ENCODE data around the gene DCUN1D2. TPM values are rescaled to one million over a fixed set of nuclear protein-coding genes. Genes with fewer than 3 reads are reported as not detected.

DCUN1D2 gene
- polyA plus RNA-seq, 1 experiment = 11.0 TPM

DNA sequence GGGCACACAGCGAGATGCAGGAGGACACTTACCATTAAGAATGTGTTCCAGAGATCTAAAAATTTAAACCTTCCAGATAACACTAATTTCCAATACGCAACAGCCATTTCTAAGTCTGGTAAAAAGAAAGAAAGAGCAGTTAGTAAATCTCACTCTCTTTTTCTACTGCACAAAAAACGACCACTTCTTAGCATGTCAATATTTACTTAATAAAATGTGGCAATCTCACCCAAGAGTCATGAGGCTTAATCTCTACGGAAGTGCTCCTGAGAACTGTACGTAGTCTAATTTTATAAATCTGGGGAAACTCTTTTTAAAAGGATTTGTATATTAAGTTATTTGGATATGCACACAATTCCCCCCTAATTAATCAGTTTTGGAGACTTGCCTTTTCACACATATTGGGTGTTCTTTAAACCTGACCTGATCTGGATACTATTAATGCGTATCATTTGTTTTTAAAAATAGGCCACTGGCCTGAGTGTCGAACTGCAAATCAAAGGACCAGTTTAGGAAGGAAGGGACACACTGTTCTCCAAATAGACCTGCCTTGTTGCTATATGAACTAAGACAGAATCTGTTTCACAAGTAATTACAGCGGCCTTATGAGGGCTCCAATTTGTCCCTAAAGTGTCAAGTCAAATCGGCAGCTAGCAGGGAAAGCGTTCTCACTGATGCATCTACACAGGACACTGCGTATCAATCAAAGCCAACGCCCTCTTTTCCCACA lies 29.3 kb downstream of the DCUN1D2 start:
- H3K27me3 ChIP-seq (ENCODE audit: control insufficient read depth, insufficient read depth, low read length) = no peaks in the 10 kb centered on the region
- ChIA-PET CTCF (no interaction called here), POLR2A (no interaction called here)
- no peaks in the 10 kb centered on the region; the same call in 1 of the 2 replicates for H3K9me3 ChIP-seq (ENCODE audit: control insufficient read depth, insufficient read depth, low read length)
- TF ChIP-seq, protein P1, sequence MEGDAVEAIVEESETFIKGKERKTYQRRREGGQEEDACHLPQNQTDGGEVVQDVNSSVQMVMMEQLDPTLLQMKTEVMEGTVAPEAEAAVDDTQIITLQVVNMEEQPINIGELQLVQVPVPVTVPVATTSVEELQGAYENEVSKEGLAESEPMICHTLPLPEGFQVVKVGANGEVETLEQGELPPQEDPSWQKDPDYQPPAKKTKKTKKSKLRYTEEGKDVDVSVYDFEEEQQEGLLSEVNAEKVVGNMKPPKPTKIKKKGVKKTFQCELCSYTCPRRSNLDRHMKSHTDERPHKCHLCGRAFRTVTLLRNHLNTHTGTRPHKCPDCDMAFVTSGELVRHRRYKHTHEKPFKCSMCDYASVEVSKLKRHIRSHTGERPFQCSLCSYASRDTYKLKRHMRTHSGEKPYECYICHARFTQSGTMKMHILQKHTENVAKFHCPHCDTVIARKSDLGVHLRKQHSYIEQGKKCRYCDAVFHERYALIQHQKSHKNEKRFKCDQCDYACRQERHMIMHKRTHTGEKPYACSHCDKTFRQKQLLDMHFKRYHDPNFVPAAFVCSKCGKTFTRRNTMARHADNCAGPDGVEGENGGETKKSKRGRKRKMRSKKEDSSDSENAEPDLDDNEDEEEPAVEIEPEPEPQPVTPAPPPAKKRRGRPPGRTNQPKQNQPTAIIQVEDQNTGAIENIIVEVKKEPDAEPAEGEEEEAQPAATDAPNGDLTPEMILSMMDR (IDR thresholded peaks at IDR 0.05; ENCODE audit: low read depth, low read length) = no peak
- no peak overlapping the region for H3K27ac ChIP-seq (ENCODE audit: low read depth, low read length)
- no peak overlapping the region for H3K4me3 ChIP-seq (ENCODE audit: low read depth, low read length)
- DNase-seq (ENCODE audit: low read depth, low spot score) = no peak

DNA sequence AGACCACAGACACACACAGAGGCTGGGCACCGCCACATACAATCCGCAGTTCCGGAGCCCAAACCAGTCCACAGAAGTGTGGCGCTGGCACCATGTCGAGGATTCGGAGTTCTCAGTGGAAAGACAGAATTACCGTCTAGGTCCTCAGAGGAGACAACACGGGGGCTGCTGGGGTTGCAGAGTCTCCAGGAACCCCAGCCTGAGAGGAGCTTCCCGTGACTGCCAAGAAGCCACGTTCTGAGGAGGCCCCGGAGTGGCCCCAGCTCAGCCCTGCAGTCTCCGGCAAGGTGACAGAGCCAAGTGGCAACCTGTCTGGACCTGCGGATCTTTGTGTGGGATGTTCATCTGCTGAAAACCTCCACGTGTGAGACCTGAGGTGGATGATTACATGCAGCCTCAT lies 29.9 kb downstream of the DCUN1D2 start:
- no peak for DNase-seq (ENCODE audit: low read depth, low spot score)
- TF ChIP-seq, protein P1 (IDR thresholded peaks at IDR 0.05; ENCODE audit: low read depth, low read length) = no peak
- ChIA-PET POLR2A (no interaction called here), CTCF (no interaction called here)
- H3K4me3 ChIP-seq (ENCODE audit: low read depth, low read length) = no peak overlapping the region
- no peak overlapping the region for H3K27ac ChIP-seq (ENCODE audit: low read depth, low read length)
- H3K9me3 ChIP-seq (ENCODE audit: control insufficient read depth, insufficient read depth, low read length) = no peaks in the 10 kb centered on the region; the same call in 1 of the 2 replicates
- H3K27me3 ChIP-seq (ENCODE audit: control insufficient read depth, insufficient read depth, low read length) = no peaks in the 10 kb centered on the region

DNA sequence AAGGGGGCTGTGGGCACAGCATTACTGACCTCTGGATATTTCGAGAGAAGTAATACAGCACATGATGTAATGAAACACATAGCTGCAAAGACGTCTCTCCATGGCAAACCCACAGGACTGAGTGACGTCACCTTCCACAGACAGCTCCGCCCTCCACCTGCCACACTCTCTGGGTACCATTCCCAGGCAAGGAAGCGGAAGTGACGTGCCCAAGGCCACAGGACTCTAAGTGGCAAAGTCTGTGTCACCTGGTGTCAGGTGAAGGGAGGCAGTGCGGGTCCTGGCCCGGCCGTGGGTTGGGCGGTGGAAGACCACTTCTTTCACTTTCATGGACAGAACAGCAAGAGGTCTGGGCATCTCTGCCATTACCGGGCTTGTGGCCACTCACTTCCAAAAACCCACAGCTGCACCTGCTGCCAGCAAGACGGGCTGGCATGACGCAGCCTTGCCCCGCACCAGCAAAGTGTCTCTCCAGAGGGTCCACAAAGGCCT lies 30.4 kb downstream of the DCUN1D2 start:
- TF ChIP-seq, protein P1 (IDR thresholded peaks at IDR 0.05; ENCODE audit: low read depth, low read length) = no peak

DNA sequence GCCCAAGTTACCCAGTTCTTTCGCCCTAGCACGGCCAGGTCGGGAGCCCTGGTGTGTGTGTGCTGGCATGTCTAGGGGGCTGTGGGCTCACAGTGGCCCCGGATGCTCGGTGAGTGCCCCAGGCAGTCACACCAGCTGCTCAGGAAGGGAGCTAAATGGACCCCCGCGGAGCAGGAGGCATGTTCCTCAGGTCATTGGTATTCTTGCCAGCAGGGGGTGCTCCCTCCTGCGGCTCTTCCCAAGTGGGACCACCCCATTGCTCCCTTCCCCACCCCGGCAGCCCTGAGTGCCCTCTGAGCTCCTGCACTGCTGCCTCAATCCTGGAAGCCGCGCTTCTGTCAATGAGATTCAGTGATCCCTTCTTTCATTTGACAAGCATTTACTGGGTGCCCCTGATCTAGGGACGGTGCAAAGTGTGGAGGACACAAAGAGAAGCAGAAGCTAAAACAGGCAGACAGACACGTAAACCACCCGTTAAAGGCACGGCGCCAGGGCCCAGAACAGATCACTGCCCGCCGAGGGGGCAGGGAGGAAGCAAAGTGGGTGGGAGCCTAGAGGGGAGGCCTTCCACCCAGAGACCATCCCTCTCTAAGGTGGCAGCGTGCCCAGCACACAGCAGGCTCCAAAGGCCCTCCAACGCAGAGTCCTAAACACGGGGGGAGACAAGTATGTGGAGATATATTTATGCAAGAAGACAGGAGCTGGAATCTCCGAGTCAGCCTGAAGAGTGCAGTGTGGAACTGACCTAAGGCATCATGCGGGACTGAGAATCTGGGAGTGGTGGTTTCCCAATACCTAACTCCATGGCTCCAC lies 32.1 kb downstream of the DCUN1D2 start:
- peak; percentile 13 for DNase-seq (ENCODE audit: low read depth, low spot score)
- CTCF ChIA-PET = interaction anchor here (0.7 to 4.6 kb wide), 13 partner anchors 8 to 104 kb away, joined by 3 to 54 read pairs (median 4); no protein-coding TSS in a partner anchor
- Histone ChIP-seq H3K9me3 (ENCODE audit: control insufficient read depth, insufficient read depth, low read length) (no peaks in the 10 kb centered on the region), H3K4me3 (ENCODE audit: low read depth, low read length) (no peak overlapping the region), H3K27me3 (ENCODE audit: control insufficient read depth, insufficient read depth, low read length) (no peaks in the 10 kb centered on the region), H3K27ac (ENCODE audit: low read depth, low read length) (peak overlapping the region; percentile 47)
- TF ChIP-seq, protein P1 (IDR thresholded peaks at IDR 0.05; ENCODE audit: low read depth, low read length) = peak; percentile 64
- POLR2A ChIA-PET = interaction anchor here (1.1 kb wide), 1 partner anchor 74 kb away, joined by 3 read pairs; no protein-coding TSS in a partner anchor

More for the DNA sequence above, 30.4 kb downstream of the DCUN1D2 start:
- no peaks in the 10 kb centered on the region for H3K27me3 ChIP-seq (ENCODE audit: control insufficient read depth, insufficient read depth, low read length)
- no peak for DNase-seq (ENCODE audit: low read depth, low spot score)
- no peaks in the 10 kb centered on the region; the same call in 1 of the 2 replicates for H3K9me3 ChIP-seq (ENCODE audit: control insufficient read depth, insufficient read depth, low read length)
- H3K27ac ChIP-seq (ENCODE audit: low read depth, low read length) = no peak overlapping the region
- ChIA-PET CTCF (interaction anchor here (4.6 kb wide), 1 partner anchor 102 kb away, joined by 54 read pairs; no protein-coding TSS in a partner anchor), POLR2A (no interaction called here)
- H3K4me3 ChIP-seq (ENCODE audit: low read depth, low read length) = no peak overlapping the region
